OCI-LY1 (cell line): Measurements from ENCODE around the gene GLS.

Experiments
- H2AFZ ChIP-seq: fragments of 200-600 bp; sonication (generic), shearing (Covaris generic); 2 replicates; pipeline ENCODE4 v1.6.0; 2014; ENCODE audit warnings: antibody characterized with exemption, mild to moderate bottlenecking, low read length
- H3F3A ChIP-seq: fragments of 200-600 bp; sonication (generic), shearing (Covaris generic); 2 replicates; pipeline ENCODE4 v1.6.0; 2014; ENCODE audit warnings: mild to moderate bottlenecking, antibody characterized with exemption, low read length, moderate library complexity; ENCODE audit not compliant: insufficient read depth
- H3K27ac ChIP-seq: fragments of 200-600 bp; sonication (generic); 2 replicates; pipeline ENCODE4 v1.5.1; 2014; ENCODE audit warnings: low read length, mixed run types, mild to moderate bottlenecking, low read depth; ENCODE audit not compliant: poor library complexity, severe bottlenecking
- H3K27me3 ChIP-seq: fragments of 200-600 bp; sonication (generic); 2 replicates; pipeline ENCODE4 v1.6.0; 2014; ENCODE audit warnings: antibody characterized with exemption, mild to moderate bottlenecking, low read length, moderate library complexity; ENCODE audit not compliant: insufficient read depth
- H3K36me3 ChIP-seq: fragments of 200-600 bp; sonication (generic); 2 replicates; pipeline ENCODE4 v1.6.1; 2014; ENCODE audit warnings: mild to moderate bottlenecking, antibody characterized with exemption, low read length, moderate library complexity, mixed read lengths; ENCODE audit not compliant: insufficient read depth
- H3K4me1 ChIP-seq: fragments of 200-600 bp; sonication (generic); 2 replicates; pipeline ENCODE4 v1.5.1; 2014; ENCODE audit warnings: mild to moderate bottlenecking, low read length, moderate library complexity; ENCODE audit not compliant: insufficient read depth, severe bottlenecking
- H3K4me2 ChIP-seq: fragments of 200-600 bp; sonication (generic), shearing (Covaris generic); 2 replicates; pipeline ENCODE4 v1.6.1; 2014; ENCODE audit warnings: low read length
- H3K4me3 ChIP-seq: fragments of 200-600 bp; sonication (generic); 2 replicates; pipeline ENCODE4 v1.5.1; 2014; ENCODE audit warnings: low read length, low read depth, mild to moderate bottlenecking, mixed read lengths; ENCODE audit not compliant: poor library complexity, severe bottlenecking
- H3K79me2 ChIP-seq: fragments of 200-600 bp; shearing (Covaris generic); 2 replicates; pipeline ENCODE4 v1.6.1; 2016; ENCODE audit warnings: mixed run types, low read length, mixed read lengths; ENCODE audit not compliant: insufficient read depth
- H3K9ac ChIP-seq: fragments of 200-600 bp; sonication (generic), shearing (Covaris generic); 2 replicates; pipeline ENCODE4 v1.6.1; 2014; ENCODE audit warnings: mild to moderate bottlenecking, low read length, mixed read lengths
- H3K9me2 ChIP-seq: fragments of 200-600 bp; sonication (generic), shearing (Covaris generic); 2 replicates; pipeline ENCODE4 v1.6.1; 2014; ENCODE audit warnings: low read depth, mild to moderate bottlenecking, low read length, mixed read lengths
- H3K9me3 ChIP-seq: fragments of 200-600 bp; shearing (Covaris generic); 2 replicates; pipeline ENCODE4 v1.6.1; 2014; ENCODE audit warnings: low read length, mixed read lengths
- H4K20me1 ChIP-seq: fragments of 200-600 bp; sonication (generic), shearing (Covaris generic); 2 replicates; pipeline ENCODE4 v1.6.0; 2016; ENCODE audit warnings: mild to moderate bottlenecking, low read length; ENCODE audit not compliant: insufficient read depth
- EZH2 ChIP-seq: fragments of 200-600 bp; sonication (generic), shearing (Covaris generic); IDR thresholded peaks from 2 replicates; pipeline ENCODE4 v1.8.0; 2017; ENCODE audit warnings: borderline replicate concordance, mixed run types, mild to moderate bottlenecking, antibody characterized with exemption, low read length, moderate library complexity, mixed read lengths
- TF ChIP-seq, protein P1 (sequence below): fragments of 200-600 bp; sonication (generic), shearing (Covaris generic); IDR thresholded peaks from 2 replicates; pipeline ENCODE4 v1.5.1; 2017; ENCODE audit warnings: mild to moderate bottlenecking, antibody characterized with exemption, low read length, moderate library complexity, mixed read lengths

Gene GLS

DNA sequence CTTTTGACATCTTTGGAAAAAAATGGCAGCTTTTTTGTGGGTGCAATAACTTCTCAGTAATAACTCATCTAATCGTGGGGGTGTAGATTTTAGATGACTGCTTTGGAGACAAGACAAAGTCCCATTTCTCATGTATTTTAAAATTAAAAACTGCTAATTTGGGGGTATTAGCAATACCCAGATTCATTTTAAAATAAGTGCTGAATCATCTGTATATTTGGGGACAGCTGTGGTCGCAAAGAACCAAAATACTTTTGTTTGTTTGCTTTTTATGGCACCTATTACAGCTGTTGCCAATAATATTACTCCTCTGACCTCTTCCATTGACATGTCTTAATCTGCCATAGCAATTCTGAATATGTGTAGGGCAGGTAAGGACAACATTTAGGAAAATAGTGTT, 87.9 kb downstream of the GLS start:
- Histone ChIP-seq H3K9me2 (no peaks in the 10 kb centered on the region), H3F3A (no peaks in the 10 kb centered on the region), H3K4me3 (no peak overlapping the region), H4K20me1 (no peaks in the 10 kb centered on the region), H3K4me1 (no peaks in the 10 kb centered on the region), H3K79me2 (no peaks in the 10 kb centered on the region), H3K9ac (no peak overlapping the region), H3K9me3 (no peaks in the 10 kb centered on the region), H3K4me2 (no peak overlapping the region), H3K27me3 (no peaks in the 10 kb centered on the region), H3K36me3 (peaks cover 53% of the 10 kb centered on the region), H2AFZ (no peak overlapping the region), H3K27ac (no peak overlapping the region)
- TF ChIP-seq EZH2, result no peak
- TF ChIP-seq, protein P1, sequence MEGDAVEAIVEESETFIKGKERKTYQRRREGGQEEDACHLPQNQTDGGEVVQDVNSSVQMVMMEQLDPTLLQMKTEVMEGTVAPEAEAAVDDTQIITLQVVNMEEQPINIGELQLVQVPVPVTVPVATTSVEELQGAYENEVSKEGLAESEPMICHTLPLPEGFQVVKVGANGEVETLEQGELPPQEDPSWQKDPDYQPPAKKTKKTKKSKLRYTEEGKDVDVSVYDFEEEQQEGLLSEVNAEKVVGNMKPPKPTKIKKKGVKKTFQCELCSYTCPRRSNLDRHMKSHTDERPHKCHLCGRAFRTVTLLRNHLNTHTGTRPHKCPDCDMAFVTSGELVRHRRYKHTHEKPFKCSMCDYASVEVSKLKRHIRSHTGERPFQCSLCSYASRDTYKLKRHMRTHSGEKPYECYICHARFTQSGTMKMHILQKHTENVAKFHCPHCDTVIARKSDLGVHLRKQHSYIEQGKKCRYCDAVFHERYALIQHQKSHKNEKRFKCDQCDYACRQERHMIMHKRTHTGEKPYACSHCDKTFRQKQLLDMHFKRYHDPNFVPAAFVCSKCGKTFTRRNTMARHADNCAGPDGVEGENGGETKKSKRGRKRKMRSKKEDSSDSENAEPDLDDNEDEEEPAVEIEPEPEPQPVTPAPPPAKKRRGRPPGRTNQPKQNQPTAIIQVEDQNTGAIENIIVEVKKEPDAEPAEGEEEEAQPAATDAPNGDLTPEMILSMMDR, result no peak

DNA sequence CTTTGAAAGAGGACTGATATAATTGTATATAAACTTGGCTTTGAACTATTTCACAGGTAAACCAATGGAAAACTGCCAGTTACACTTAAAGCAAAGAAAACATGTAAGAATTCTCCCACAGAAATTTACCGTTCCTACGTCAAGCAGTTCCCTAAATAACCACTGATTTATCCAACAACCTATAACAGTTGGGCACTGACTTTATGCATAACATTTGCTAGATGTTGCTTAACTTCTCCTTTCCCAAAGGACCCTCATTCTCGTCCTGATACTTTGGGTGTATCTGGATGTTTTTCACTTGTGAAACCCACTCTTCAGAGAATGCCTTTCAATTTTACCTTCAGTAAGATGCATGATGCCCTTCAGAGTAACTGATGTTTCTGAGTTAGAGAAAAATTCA, 89.5 kb downstream of the GLS start:
- Histone ChIP-seq H3K9ac (no peak overlapping the region), H3K36me3 (peaks cover 67% of the 10 kb centered on the region), H3K79me2 (no peaks in the 10 kb centered on the region), H3K4me3 (no peak overlapping the region), H3K4me2 (no peak overlapping the region), H3K27me3 (no peaks in the 10 kb centered on the region), H2AFZ (no peak overlapping the region), H3K9me3 (no peaks in the 10 kb centered on the region), H3F3A (no peaks in the 10 kb centered on the region), H3K27ac (no peak overlapping the region), H3K4me1 (no peaks in the 10 kb centered on the region), H4K20me1 (no peaks in the 10 kb centered on the region), H3K9me2 (no peaks in the 10 kb centered on the region)
- TF ChIP-seq, protein P1, result no peak
- TF ChIP-seq EZH2, result no peak

DNA sequence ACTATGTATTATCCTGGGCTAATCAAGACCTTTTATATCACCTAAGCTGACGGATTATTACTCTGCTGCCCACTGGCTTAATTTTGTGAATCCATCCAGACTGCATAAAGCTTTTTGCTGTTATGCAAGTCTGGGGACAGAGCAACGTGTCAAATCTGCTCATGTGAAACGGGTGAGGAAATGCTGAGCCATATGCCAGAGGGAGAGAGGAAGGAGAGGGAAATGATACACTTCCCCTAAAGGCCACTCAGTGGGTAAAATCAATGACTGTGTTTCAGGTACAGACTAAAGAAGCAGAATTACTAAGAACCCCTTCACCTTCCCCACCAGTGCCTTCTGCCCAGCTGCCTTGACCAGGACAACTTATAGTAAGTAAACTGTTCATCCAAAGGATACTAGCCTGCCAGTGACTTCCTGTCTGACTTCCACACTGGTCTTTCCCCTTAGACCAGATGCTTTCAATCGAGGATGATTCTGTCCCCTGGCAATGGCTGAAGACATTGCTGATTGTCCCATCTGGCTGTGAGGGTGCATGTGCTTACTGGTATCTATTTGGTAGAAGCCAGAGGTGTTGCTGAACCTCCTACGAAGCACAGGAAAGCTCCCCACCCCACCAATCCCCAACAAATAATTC, 90.4 kb downstream of the GLS start:
- Histone ChIP-seq H3K4me3 (no peak overlapping the region), H3K4me1 (no peaks in the 10 kb centered on the region), H3K36me3 (peaks cover 73% of the 10 kb centered on the region), H3K4me2 (no peak overlapping the region), H2AFZ (no peak overlapping the region), H3F3A (no peaks in the 10 kb centered on the region), H4K20me1 (no peaks in the 10 kb centered on the region), H3K79me2 (no peaks in the 10 kb centered on the region), H3K27me3 (no peaks in the 10 kb centered on the region), H3K9ac (no peak overlapping the region), H3K9me3 (no peaks in the 10 kb centered on the region), H3K27ac (no peak overlapping the region), H3K9me2 (no peaks in the 10 kb centered on the region)
- TF ChIP-seq EZH2, result no peak
- TF ChIP-seq, protein P1, result no peak
